GM18502 (cell line): ENCODE measurements around the gene PKNOX2.

Experiments
- ATAC-seq: cut with Tn5 transposase; IDR thresholded peaks from one replicate; pipeline ENCODE4 v1.9.1; 2021; ENCODE audit warnings: mild to moderate bottlenecking; ENCODE audit not compliant: unreplicated experiment, poor library complexity

PKNOX2 gene

DNA sequence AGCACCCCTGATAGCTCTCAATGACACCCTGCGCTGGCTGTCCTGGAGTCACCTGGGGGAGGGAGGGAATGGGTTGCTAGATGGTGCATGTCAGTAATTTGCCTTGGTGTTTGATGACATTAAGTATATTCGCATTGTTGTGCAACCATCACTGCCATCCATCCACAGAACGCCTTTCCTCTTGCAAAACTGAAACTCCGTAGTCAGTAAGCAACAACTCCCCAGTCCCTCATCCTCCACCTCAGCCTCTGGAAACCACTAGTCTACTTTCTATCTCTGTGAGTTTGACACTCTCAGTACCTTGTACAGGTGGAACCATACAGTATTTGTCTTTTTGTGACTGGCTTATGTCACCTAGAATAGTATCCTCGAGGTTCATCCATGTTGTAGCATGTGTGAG, 62.6 kb downstream of the PKNOX2 start:
- ATAC-seq = no peak

DNA sequence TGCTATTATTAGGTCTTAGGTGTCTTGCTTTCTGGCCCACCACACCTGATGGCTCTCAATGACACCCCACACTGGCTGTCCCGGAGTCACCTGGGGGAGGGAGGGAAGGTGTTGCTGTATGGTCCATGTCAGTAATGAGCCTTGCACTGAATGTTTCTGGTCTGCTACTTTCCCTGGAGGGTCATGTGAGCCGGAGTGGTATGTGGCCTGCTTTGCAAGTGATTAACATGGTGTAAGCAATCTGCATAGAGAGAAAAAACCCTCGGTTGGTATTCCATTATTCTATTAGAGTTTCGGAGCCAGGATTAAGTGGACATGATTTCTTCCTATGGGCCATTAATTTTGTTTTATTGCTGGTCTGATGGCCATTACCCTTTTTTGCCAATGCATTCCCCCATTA, 63.9 kb downstream of the PKNOX2 start:
- no peak for ATAC-seq

DNA sequence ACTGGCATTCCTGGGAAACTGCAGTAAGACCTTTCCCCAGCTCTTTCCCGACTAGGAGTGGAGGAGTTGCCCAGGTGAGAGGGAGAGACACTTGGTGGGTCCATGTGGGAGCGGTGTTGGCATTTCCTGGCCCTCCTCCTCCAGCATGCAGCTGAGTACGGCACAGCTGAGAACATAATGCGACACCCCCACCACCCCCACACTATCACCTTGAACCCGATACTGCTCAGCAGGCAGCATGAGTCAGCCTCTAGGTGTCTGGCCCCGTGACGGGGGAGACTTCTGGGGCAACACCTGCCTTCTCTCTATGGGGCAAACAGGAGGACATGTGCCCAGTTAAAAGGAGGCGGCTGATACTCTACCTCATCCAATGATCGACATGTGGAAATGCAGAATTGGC, 64.4 kb downstream of the PKNOX2 start:
- ATAC-seq = no peak

DNA sequence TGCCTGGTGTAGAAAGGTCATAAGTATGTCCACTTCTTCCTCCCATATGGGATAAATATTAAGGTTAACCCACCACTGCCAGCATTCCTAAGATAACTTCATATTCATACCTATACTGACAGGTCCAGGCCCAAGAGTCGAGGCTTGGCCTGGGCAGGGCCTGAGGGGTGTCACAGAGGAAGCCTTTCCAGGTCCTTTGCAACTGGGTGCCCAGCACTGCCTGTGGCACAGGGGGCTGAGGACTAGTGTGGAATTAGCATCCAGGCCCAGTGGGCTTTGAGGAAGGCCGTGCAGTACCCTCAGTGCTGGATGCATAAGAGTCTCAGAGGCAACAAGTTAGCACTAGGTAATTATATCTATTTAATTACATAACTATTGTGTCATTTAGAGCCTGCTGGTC, 65.4 kb downstream of the PKNOX2 start:
- no peak for ATAC-seq

DNA sequence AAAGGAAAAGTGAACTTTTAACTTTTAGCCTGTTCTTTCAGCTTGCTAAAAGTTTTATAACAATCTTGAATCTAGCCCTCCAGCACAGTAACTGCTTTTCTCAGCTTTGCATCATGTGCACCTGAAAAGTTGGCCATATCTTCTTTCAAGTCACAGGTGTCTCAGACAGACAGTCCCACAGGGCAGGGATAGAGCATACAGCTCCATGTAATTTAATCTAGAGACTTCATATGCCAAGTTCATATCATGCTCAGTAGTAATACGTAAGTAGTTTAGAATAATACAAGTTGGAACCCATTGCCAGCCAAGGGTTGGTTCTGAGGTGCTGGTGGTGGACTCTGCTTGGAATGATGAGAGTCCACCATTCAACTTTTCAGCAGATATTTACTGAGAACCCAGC, 68.6 kb downstream of the PKNOX2 start:
- ATAC-seq = no peak

DNA sequence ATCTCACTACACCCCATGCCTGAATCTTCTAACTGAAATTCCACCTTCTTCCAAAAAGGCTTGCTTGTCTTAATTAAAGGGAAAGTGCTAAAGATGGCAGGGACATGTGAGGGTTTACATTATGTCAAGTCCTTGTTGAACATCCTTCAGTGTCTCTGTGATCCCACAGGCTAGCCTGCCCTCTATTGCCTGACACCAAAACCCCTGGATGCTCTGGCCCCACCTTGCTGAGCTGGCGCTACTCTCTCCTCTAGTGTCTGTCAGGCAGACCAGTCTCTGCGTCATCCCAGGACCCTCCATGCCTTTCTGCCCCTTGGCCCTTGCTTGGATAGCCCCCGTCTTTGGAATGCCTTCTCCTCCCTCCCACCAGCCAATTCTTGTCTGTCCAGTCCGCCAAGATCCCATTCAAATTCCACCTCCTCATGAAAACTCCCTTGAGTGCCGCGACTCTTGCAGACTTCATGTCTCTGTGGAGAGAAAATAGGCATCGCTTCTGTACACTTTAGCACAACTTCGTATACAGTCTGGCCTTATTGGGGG, 69.3 kb downstream of the PKNOX2 start:
- no peak for ATAC-seq

DNA sequence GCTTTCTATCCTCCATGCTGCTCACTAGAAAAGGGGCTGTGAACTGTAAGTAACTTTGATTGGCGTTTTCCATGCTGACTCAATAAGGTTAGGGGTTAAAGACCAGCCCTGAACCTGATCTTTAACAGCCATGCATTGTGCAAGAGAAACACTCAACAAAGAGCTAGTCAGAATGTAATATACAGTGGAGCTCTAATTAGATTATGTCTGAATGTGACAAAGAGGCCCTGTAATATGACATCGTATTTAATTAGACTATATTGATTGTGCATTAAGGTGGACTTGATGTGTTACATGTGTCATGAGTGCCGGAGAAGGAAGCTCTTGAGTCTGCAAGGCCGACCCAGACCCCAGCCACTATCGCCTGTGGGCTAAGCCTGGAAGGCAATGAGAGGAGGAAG, 70.5 kb downstream of the PKNOX2 start:
- ATAC-seq = no peak

DNA sequence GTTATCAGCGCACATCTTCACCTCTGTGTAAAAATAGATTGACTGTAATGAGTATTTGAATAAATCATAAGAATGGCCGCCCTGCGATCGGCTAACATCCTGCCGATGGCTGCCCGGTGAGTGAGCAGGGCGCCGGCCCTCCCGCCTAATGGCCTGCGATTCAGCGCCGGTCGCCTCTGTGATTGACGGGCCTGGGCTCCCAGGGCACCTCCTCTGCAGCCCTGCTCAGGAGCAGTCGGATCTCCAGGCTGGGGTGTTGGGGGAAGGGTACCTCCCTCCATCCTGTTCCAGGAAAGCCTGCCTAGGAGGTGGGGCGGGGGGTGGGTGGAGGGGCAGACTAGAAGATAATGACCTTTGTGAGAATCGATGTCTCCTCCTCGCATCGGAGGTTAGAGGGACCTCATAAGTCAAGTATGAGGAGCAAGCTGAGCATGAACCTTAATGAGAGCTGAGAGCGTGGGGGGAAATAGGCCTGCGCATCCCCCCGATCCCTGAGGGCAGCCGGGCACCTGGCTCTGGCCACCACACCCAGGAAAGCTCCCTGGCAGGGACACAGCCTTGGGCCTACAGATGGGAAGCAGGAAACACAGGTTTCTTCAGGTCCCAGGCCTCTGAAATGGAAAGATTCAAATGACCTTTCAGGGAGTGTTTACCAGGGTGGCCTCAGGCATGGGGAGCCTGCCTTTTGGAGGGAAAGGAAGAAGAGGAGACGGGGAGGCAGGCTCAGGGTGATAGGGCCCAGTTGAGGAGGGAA, 71.7 kb downstream of the PKNOX2 start:
- ATAC-seq = no peak

DNA sequence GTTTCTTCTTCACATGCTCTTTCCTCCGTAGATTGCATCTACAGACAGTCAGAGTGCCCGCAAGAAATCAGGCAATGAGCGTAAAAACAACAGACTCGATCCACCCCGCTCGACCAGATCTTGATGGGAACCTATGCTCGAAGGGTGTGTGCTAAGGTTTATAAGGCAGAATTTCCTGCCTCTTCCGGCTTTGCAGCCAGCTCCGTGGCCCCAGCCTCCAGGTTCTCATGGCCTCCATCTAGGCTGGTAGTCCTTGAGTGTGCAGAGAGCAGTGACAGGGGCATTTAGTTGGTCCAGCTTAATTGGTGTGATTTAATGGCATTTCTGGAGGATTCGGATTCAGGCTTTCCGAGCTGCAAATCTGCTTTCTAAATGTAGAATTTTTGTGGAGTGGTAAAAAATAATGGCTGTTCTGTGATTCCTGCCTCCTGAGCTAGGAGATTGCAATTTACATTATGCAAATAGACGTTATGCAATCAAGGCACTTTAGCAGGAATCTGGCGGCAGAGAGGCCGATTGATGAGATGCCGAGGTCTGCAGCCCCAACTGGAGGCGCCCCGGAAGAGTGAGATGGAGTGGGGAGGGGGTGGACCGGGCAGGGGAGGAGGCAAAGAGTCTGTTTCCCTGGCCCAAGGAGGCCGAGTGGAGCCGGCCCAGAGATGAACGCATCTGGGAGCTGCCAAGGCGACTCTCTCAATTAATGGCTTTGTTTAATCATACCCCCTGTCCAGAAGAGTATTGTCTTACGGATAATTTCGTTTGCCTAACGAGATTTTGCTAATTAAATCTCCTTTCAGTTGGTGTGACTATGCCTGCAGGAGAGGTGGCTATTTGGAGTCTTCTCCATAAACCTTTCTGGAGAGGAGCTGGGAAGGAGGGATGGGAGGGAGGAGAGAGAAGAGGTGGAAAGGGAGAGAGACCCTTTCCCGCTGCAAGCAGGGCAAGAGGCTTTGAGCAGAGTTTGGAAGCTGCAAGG, 75.3 kb downstream of the PKNOX2 start:
- ATAC-seq = no peak

DNA sequence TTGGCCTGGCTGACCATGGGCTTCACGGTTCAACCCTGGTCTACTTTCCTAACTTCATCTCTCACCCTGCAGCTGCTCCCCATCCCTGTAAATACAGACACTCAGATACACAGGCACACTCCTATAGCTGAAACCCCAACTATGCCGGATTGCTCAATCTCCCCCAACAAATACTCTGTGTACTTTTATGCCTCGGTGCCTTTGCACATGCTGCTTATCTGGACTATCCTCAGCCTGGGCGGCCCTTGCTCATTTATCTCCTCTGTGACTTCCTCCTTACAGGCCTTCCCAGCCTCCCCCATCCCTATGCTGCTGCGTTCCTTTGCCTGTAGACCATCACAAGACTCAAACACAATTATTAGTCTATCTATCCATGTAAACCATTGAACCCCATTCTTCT, 76.6 kb downstream of the PKNOX2 start:
- ATAC-seq = no peak

DNA sequence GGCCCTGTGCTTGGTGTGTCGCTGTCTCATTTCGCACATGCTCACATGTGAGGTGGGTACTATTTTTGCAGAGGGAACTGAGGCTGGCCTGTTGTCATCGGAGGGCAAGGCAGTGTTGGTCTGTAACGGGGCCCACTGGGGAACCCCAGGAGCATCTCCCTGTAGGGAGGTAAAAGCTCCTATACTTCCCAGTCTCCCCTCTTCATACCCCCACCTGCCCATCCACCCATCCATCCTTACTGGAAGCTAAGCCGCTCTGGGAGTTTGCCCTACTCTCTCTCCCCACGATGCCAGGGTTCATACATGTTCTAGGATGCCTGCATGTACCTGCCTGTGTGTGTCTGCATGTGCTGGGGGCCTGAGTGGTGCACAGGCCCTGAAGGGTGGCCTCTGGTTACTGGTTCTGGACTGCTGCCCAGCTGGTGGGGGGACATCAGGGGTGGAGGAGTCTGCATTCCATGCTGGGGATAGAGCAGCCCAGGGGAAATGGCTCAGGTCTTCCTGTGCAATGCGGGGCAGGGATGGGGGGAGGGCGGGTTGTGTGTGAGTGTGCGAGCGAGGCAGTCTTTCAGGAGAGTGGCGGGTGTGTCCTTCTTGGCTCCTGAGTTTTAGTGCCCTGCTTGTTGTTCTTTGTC, 77.7 kb downstream of the PKNOX2 start:
- no peak for ATAC-seq

DNA sequence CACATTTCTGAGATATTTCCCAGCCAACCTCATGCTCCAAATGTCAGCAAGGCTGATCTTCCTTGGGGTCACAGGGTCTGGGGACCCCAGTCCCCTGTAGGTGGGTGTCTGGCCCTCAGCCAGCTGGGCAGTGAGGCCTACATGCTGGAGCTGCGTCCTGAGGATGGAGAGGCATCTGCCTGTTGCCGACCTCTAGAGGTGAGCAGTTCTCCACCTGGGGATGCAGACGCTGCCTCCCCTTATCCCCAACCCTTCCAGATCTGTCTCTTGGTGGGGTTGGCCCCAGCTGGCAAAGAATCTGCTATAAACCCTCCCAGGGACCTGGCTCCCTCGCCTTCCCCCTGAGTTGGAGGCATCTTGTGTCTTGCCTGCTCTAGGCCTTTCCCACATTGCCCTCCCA, 79.6 kb downstream of the PKNOX2 start:
- ATAC-seq = no peak

DNA sequence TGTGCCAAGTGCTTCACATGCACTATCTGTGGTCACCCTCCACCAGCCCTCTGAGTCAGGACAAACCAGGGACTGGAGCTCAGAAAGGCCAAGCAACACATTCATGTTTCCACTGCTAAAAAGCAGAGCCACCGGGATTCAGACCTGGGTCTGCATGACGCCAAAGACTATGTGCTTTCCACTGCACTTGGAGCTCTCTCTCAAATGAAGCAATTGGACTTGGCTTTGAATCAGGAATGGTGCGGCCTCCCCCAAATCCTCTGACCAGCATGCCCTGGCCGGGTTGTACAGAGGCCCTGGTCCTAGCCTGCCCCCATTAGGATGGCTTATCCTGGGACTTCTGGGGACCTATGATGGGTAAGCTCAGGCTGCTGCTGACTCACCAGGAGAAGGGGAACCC, 80.7 kb downstream of the PKNOX2 start:
- ATAC-seq = no peak

DNA sequence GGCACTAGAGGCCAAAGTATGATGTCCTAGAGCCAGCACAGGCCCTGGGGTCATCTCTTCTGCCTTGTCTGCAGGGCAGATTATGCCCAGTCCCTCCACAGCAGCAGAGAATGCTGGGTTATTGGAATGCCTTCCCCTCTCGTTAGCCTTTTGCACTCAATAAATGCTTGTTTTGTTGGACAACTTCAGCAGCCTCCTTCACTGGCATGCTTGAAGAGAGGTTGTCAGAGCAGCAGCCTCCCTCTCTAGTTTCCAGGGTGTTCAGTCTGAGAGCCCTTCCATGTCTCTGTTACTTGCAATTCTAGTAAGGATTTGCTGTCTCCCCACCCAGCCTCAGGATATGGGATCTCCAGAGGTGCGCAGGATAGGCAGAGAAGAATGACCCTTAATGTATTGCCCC, 82.9 kb downstream of the PKNOX2 start:
- ATAC-seq = no peak

DNA sequence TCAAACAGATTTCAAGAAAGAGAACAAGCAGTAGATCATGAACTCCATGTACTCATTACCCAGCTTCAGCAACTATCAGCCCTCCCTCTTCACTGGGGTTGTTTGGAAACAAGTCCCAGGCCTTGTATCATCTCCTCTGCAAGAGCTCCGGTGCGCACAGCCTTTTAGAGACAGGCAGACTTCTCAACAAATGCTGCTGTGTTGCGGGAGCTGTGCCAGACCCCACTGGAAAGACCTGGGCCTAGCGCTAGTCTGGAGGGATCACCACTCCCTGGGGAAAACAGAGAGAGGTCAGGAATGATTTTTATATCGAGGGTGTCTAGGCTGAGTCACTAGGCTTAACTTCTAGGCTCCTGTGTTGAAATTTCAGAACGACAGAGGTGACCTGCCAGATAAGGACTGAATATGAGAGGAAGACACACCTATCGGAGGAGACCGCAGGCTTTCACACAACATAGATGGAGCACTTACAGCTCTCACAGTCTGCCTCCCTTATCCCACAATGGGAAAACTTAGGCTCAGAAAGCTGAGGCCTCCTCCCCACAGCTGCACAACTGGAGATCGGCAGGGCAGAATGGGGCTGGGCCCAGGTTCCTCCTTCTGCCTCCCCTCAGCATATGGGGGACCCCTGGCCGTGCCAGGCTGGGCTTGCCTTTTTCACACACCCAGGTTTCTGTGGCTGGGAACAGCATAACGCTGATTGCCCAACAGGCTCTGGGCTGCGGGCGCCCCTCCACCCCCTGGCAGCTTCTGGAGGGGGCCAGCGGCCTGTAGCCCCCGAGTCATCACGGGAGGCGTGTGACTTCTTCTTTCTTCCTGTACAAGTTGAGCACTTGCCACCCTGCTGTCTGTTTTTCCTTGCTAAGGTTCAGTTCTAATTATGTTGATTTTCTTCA, 86.0 kb downstream of the PKNOX2 start:
- ATAC-seq = no peak

DNA sequence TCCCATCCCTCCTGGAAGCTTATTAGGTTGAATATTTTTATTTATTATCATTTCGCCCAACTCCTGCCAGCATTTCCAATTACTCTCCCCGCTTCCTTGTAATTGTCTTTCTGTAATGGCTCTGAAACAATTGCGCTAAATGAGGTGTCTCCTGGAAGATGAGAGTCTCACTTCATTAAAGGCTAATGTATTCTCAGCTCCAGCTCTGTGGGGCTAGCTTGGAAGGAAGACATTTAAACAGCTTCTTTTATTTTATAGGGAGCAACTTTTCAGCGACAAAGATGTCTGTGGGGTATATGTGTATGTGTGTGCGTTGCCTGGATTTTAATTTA, 86.6 kb downstream of the PKNOX2 start:
- ATAC-seq = no peak

DNA sequence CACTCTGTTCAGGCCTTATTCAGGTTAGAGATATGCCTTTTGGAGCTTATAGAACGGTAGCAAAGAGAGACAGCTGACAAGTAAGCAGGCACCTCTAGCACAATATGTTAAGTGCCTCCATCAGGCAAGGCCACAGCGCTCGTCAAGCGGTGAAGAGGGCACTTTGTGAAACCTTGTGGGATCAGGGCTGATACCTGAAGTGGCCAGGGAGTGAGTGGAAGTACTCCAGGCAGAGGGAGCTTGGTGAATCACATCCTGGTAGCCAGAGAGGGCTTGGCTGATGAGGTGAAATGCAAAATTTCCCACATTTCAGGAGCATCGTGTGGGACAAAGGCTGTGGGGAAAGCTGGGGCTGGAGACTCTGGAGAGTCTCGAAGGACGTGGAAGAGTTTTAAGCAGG, 87.4 kb downstream of the PKNOX2 start:
- no peak for ATAC-seq

DNA sequence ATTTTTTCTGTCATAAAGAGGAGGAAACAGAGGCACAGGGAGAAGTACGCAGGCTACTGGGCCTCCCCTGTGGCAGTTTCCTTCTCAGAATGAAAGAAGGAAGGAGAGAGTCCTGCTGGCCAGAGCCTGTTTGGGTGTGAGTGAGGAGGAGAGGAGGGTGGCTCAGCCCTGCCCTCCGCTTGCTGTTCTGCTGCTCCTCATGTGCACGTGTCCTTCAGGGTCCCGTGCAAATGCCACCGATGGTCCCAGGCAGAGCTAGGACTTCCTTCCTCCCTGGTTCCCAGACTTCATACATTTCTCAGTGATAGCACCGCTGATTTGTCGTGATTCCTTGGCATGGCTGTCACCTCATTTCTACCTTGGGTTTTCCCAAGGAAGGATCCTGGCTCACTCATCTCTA, 88.7 kb downstream of the PKNOX2 start:
- ATAC-seq = no peak

DNA sequence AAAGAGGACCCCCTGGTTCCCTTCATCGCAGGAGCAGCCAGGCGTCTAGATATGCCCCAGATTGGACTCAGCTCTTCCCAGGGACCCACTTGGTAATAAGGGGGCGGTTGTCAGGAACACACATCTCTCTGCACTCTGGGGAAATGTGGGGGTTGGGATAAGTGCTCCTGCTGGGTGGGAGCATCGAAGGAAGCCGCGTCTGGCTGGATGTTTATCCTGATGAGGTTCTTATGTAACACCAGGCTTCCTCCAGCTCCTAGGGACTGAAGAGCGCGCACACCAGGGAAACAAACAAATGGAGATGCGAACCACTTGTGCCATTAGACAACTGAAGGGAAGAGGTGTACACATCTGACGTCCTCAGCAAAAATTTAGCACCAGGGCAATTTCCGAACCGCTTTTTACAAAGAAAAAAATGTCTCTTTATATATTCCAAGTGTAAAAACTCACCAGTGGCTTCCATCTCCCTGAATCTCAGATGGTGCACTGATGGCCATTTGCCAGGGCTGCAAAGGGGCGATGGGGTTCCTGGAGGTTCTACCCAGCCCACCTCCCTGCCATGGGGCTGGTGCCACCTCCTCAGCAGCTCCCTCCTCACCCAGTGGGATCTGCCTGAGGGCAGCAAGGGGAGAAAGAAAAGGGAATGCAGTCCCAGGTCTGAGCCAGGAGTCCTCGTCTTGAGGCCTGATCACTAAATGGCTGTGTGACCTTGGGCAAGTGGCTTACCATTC, 89.4 kb downstream of the PKNOX2 start:
- no peak for ATAC-seq
